SH-SY5Y (cell line): ENCODE results near the gene HOXB9.

ENCODE experiments used
- GATA2 ChIP-seq: IDR thresholded peaks from 2 replicates; pipeline ENCODE4 v1.6.1; 2011; ENCODE audit warnings: mild to moderate bottlenecking, low read depth, low read length
- GATA3 ChIP-seq: IDR thresholded peaks from 2 replicates; pipeline ENCODE4 v1.6.1; 2011; ENCODE audit warnings: low read depth, mild to moderate bottlenecking, low read length, moderate library complexity

Gene HOXB9

DNA sequence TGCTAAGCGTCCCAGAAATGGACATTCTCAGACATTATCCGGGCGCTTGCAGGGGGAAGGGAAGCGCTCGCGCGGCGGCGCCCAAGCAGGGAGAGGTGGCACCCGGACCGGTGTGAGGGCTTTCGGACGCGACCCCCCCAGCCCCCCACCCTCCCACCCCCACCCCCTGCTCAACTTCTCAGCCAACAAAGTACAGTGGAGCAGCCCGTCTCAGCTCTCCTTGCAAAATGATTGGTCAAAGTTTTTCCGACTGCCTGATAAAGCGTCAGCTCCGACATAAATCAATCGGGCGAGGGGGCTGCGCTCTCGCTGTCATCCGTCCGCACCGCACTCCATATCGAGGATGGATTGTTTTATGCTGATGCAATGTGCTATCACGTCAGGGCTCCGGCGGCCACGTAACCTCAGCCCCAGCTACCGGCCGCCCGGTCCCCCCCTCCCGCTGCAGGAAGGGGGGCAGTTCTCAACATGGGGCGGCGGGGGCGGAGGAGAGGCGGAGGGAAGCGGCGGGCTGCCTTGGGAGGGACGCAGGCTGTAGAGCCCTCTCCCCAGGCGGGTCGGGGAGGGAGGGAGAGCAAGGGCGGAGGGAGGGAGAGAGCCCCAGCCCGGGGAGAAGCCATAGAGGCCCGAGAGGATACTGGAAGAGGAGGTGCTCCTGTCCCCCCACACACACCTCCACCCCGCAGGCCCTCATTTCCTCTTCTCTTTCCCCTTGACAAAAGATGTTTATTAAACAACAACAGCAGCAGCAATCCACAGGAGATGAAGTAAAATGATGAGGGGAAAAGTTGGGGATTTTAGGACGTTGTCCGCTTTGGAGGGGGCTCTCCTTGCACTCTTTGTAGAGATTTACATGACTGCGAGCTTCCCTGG is at the start of gene HOXB9:
Gene HOXB9 (minus strand): TSS at position 114 of the 873 bp plus-strand sequence. CDS start 89 bp downstream, at position 25.
- TF ChIP-seq GATA3, result no peak
- TF ChIP-seq GATA2, result no peak

DNA sequence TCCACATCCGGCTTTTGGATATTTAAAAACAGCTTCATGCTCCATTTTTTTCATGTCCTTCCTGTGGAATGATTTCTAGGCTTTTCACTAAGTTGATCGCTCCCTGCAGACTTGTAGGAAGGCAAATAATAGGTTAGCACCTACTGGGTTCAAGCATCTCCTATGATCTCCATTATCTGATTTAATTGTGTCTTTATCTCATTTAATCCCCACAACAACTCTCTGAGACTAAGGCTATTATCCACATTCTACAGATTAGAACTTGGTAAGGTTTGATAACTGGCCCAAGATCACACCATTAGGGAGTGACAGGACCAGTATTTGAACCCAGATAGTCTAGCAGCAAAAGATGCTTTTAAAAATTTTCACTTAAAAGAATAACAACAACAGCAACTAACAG is 46.2 kb upstream of the HOXB9 start:
- TF ChIP-seq GATA3 (no peak), GATA2 (no peak)

DNA sequence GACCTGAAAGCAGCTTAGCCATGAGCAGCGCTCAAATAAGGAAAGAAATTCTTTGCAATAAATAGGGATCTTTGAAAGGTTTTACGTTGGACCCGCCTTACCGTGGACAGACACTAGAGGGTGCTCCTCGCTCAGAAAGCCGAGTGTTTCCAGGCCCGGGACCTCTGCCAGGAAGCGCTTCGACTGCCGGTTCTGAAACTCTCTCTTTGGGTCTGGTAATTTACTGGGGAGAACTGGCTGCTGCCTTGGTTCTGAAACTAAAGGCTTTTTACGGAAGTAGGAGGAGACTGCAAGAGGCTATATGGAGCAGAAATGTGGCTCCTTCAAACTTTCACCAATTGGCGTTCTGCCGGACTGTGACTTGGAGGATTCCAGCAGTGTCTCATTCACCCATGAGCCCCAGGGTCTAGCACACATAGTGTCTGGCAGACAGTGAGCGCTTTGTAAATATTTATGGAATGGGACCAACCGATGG is 45.6 kb upstream of the HOXB9 start:
- no peak for TF ChIP-seq GATA3
- TF ChIP-seq GATA2, result no peak

DNA sequence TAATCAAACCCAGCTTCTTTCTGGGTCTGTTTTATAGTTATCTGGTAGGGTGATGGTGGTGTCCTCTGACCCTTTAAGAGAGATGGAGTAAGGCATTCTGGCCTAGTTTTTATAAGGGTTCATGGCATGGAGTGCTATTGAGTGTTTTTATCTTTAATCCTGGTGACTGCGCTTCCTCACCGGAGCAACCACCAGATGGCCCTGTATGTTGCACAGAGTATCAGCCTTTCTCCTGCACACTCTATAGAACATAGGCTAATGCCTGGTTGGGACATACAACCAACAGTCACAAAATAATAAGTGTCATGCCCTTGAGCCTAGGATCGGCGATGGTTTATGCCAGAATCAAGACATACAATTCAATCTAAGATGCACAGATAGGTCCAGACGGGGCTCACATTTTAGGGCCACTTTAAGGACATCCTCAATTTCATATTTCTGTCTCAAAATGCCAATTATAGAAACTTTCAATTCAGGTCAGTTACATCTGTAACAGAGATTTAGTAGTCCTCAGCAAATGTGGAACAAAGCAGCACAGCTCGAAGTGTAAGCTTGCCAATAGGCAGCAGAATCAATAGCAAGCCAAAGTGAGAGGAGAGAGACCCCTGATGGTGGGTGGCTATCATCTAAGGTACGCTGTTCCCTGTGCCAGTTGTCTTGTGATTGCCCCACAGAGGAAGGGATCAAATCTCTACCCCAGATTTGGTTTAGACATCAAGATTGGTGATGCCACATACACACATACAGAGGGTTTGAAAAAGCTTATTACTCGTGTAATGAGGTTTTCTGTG is 37.2 kb upstream of the HOXB9 start:
- no peak for TF ChIP-seq GATA3
- no peak for TF ChIP-seq GATA2

DNA sequence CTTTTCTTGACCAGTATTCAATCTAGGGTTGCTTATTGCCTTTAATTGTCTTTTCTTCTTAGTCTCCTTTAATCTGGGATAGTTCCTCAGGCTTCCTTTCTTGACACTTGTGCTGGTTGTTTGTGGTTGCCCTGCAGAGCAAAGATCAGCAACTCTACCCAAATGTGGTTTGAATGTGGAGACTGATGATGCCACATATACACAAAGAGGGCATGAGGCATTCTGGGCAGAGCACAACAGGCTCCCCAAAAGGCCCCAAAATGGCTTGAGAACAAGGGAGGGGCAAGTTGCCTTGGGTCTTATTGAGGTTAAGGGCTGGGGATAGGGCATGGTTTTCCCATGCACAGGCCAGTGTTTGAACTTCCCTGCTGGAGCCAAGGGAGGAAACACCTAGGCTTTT is 29.8 kb upstream of the HOXB9 start:
- TF ChIP-seq GATA3 (no peak), GATA2 (no peak)

DNA sequence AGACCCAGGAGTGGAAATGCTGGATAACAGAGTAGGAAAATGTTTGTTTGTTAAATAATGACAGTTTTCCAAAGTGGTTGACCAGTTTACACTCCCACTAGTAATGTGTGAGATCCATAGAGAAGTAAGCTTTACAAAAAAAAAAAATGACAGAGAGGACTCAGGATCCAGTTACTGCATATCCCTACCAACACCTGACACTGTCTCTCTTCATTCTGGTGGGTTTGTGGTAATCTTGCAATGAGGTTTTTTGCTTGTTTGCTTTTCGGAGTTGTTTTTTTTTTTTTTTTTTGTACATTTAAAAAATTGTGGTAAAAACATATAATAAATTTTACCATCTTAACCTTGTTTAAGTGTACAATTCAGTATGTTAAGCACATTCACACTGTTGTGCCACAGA is 23.6 kb upstream of the HOXB9 start:
- TF ChIP-seq GATA3, result no peak
- no peak for TF ChIP-seq GATA2

DNA sequence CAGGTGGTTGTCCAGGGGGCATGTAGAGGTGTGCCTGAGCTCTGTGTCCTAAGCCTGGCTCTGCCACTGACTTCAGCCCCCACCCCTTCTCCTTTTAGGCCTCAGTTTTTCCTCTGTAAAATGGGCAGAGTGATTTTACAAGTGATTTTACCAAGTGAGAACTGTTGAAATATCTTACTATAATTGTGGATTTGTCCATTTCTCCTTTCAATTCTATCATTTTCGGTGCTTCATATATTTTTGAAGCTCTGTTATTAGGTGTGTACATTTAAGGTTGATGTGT is 21.7 kb upstream of the HOXB9 start:
- TF ChIP-seq GATA3, result no peak
- TF ChIP-seq GATA2, result no peak

DNA sequence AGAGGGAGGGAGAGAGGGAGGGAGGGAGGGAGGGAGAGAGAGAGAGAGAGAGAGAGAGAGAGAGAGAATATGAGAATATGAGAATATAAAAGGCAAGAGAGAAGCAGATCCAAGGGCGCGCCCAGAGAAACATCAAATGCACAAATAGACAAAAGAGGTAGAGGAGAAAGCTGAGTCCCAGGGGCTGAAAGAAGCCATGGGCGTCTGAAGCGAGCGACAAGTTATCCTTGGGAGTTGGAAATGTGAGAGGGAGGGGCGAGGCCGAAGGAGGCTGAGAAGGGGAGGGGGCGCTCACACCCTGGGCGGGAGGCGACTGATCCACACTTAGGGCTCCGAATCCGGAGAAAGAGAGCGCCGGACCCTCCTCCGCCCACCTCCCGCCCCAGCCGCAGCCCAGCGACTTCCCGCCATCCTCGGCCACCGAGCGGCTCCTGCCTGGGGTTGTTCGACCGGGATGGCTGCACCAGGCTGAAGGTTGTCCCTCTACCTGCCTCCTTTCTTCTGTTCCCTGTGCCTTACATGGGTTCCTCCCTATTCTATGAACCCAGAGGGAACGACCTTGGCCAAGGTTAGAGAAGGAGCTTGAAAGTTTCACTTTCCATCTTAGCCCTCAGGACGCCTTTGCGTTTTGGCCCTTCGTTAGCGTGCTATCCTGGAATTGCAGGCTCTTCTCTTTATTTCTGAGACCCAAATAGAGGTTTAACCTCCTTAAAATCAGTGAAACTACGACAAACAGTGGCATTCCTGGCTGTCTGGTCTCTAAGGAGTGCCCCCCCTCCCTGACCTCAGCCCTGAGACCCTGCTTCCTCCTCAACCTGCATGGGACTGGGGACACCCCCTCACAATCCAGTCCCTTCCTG is 21.2 kb upstream of the HOXB9 start:
- no peak for TF ChIP-seq GATA2
- no peak for TF ChIP-seq GATA3

DNA sequence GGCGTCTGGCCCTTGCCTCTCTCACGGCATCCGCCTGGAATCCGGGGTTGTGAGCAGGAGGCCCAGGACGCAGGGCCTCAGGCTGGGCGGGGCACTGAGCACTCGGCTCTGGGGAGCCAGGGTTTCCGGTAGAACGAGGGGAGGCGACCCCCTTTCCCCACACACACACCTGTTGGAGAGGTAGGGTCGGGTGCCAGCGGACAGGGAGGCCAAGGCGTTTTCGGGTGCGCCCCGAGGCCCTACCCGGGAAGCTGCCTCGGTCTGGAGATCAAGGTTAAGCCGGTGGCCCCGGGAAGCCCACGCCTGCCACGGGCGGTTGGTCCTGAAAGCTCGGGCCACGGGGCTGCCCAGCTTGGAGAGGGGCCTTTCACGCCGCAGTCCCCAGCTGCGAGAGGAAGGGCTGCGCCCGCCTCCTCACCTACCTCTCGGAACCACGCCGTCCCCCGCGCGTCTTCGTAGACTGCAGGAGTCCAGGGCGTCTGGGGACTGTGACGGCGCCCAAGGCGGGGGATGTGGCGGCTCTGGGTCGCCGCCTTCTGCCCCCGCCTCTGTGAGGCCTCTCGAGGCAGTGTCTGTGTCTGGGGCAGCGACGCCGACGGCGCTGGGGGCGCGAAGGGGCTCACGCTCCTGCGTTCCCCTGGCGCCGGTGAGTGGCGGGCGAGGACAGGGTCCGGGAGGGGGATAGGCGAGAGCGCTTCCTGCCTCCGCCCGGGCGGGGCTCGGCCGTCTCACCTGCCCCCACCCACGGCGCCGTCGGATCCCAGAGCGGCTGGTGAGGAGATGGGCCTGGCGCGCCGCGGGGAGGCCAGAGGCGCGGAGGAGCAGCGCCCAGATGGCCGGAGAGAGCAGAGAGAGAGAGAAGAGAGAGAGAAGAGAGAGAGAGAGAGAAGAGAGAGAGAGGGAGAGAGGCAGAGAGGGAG is 20.3 kb upstream of the HOXB9 start:
- TF ChIP-seq GATA3, result no peak
- no peak for TF ChIP-seq GATA2

DNA sequence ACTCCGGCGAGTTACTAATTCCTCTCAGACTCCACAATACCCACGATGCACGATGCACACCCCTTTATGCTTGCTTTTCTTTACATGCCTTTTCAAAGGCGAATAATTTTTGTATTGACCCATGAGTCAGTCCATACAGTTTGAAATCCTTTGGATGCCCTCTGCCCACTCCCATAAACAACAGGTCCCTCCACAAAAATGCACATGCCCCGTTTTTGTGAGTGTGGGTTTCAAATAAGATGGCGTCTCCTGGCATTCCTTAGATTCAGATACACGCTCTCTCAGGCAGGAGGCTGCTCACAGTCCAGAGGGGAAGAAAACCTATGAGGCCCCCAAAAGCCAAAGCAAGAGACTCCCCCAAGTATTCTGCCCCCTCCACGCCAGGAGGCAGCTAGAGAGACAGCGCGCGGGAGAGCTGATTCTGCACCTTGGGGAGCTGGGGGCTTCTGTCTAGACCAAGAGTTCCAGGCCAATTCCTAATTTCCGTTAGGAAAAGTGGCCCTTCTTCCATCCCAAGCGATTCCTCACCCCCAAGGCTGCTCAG is 19.6 kb upstream of the HOXB9 start:
- TF ChIP-seq GATA2 (no peak), GATA3 (no peak)

DNA sequence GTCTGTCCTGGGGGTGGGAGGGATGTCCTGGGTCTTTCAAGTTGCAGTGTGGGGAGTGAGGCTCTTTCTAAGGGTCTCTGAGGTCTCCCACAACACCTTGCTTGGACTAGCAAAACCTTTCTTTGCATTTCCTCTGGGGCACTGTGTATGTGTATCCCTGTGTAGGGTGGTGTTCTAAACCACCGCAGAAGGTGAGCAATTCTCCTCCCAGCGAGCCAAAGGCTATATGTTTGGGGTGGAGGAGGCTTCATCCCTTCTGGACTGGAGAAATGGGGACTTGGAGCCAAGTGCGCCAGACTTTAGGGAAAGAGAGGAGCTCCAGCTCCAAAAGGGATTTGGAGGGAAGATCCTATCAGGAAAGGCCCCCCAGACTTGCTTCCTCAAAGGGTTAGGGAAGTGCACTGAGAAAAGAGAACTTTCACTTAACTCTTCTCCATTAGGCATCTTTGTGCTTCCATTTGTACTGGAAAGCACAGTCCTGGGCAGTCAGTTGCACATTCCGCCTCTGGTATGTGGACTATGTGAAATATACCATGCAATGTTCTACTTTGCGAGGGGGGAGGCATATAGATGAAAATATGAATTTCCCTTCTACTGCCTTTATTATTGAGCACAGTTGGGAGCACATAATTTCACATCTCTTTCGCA is 18.9 kb upstream of the HOXB9 start:
- TF ChIP-seq GATA2 (no peak), GATA3 (no peak)

DNA sequence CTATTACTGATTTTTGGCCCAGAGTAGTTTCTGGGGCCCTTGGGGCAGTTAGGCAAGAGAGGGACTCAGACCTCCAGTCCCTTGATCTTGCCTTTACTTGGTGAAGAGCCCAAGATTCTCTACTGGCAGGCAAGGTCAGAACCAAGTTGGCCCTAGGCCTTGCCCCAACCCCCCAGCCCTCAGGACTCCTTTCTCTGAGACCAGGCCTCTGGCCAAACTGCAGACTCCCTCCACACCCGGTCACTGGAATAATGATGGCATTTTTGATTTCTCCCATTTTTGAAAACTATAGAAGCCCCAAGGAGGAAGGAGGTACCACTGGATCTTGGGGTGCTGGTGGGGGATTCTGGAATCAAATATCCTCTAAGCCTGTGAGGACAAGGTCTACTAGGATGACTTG is 18.0 kb upstream of the HOXB9 start:
- TF ChIP-seq GATA2 (no peak), GATA3 (no peak)

DNA sequence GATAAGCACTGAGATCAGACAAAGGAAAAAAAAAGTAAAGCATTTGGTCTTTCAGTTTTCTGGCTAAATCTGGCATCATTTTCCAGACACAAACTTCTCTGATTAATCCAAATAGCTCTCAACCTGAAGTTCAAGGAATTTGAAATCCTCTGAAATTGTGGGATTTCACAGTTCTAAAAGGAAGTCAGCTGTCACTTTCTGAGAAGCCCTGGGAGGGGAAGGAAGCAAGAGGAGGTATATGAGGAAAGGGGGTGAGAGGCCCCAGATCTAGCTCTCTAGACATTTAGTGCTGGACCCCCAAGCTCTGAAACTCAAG is 17.5 kb upstream of the HOXB9 start:
- TF ChIP-seq GATA2, result no peak
- no peak for TF ChIP-seq GATA3
